ENCODE measurements around the gene UBE2G1.

- TF ChIP-seq RAD21 (CRISPR knock-in tag; conservative IDR thresholded peaks at IDR 0.05 in 1 of 2, IDR thresholded peaks at IDR 0.05 in 1 of 2) = no peak
- no peak for TF ChIP-seq ZKSCAN3 (CRISPR knock-in tag; IDR thresholded peaks at IDR 0.05)
- TF ChIP-seq CBX3 (IDR thresholded peaks at IDR 0.05; ENCODE audit: borderline replicate concordance in 1 of 2, low read length in 2 of 2) = no peak
- TF ChIP-seq CTCF (IDR thresholded peaks at IDR 0.05 in 2 of 3, conservative IDR thresholded peaks at IDR 0.05 in 1 of 3; ENCODE audit: insufficient read depth in 2 of 3, low read depth in 1 of 3, low read length in 3 of 3) = no peak
- TF ChIP-seq MCM2 (IDR thresholded peaks at IDR 0.05; ENCODE audit: low read depth) = no peak
- TF ChIP-seq, protein P1, sequence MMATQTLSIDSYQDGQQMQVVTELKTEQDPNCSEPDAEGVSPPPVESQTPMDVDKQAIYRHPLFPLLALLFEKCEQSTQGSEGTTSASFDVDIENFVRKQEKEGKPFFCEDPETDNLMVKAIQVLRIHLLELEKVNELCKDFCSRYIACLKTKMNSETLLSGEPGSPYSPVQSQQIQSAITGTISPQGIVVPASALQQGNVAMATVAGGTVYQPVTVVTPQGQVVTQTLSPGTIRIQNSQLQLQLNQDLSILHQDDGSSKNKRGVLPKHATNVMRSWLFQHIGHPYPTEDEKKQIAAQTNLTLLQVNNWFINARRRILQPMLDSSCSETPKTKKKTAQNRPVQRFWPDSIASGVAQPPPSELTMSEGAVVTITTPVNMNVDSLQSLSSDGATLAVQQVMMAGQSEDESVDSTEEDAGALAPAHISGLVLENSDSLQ (IDR thresholded peaks at IDR 0.05) = no peak
- no peak for TF ChIP-seq TAF1 (IDR thresholded peaks at IDR 0.05; ENCODE audit: control insufficient read depth, extremely low read depth, insufficient read depth, low read length, severe bottlenecking)
- TF ChIP-seq EZH2 (IDR thresholded peaks at IDR 0.05; ENCODE audit: borderline replicate concordance, low read depth, low read length) = no peak
- TF ChIP-seq HNRNPK (IDR thresholded peaks at IDR 0.05; ENCODE audit: low read depth, low read length, poor library complexity, severe bottlenecking) = no peak
- no peak for TF ChIP-seq TBP (optimal IDR thresholded peaks at IDR 0.05; ENCODE audit: low read depth, low read length)
- no peak for TF ChIP-seq POLR2A (conservative IDR thresholded peaks at IDR 0.05)
- no peak for TF ChIP-seq ZNF354B (CRISPR knock-in tag; IDR thresholded peaks at IDR 0.05)
- no peak for TF ChIP-seq ZNF24 (IDR thresholded peaks at IDR 0.05)
- TF ChIP-seq POLR2AphosphoS5 (IDR thresholded peaks at IDR 0.05; ENCODE audit: control insufficient read depth, insufficient read depth, low read depth, low read length) = no peak
Measured at GRCh38 chr17:4272213-4272971, 94.1 kb downstream of the UBE2G1 start.

All from K562 (cell line).